Measurements from ENCODE around the gene C20orf173. TPM values are rescaled to one million over a fixed set of nuclear protein-coding genes. Genes with fewer than 3 reads are reported as not detected.

C20orf173 gene
- total RNA-seq, 1 experiment from 2014 or later: not detected

- CTCF ChIA-PET: no interaction called here
- Histone ChIP-seq H3K4me3 (ENCODE audit: low read depth in 2 of 2, low read length in 2 of 2) (no peak overlapping the region), H3K27ac (ENCODE audit: low read length) (no peak overlapping the region), H3K36me3 (ENCODE audit: control insufficient read depth, insufficient read depth, low read length) (no peaks in the 10 kb centered on the region), H3K27me3 (ENCODE audit: control insufficient read depth, insufficient read depth, low read length) (no peaks in the 10 kb centered on the region), H3K9me3 (ENCODE audit: control insufficient read depth, insufficient read depth, low read depth, low read length) (no peaks in the 10 kb centered on the region), H3K4me1 (ENCODE audit: control insufficient read depth, insufficient read depth, low read length) (no peaks in the 10 kb centered on the region)
- no peak for DNase-seq (ENCODE audit: low read depth, low spot score)
- no TSS peak for BruUV-seq (replicated peaks)
- TF ChIP-seq POLR2AphosphoS5 (IDR thresholded peaks at IDR 0.05; ENCODE audit: low read depth, low read length) (no peak), SIN3A (IDR thresholded peaks at IDR 0.05; ENCODE audit: borderline replicate concordance, insufficient read depth, low read depth, low read length) (no peak), TCF7L2 (IDR thresholded peaks at IDR 0.05; ENCODE audit: low read depth, low read length) (no peak), REST (IDR thresholded peaks at IDR 0.05; ENCODE audit: insufficient read depth in 1 of 2, low read depth in 2 of 2, low read length in 1 of 2) (no peak), CTCF (IDR thresholded peaks at IDR 0.05) (no peak)
- in situ Hi-C loops (cut with HindIII; ENCODE audit: low pct_unique_long_range_greater_than_20kb, low sequenced_read_pairs) (no loop called here), intact Hi-C loops (cut with micrococcal nuclease; ENCODE audit: unreplicated experiment) (no loop called here)
- ATAC-seq: no peak
- POLR2A ChIA-PET: no interaction called here
These were observed 42.1 kb upstream of the C20orf173 start for GRCh38 chr20:35571555-35571954.

- Histone ChIP-seq H3K36me3 (ENCODE audit: control insufficient read depth, insufficient read depth, low read length) (no peaks in the 10 kb centered on the region), H3K9me3 (ENCODE audit: control insufficient read depth, insufficient read depth, low read depth, low read length) (no peaks in the 10 kb centered on the region), H3K27ac (ENCODE audit: low read length) (no peak overlapping the region), H3K4me3 (ENCODE audit: low read depth in 2 of 2, low read length in 2 of 2) (no peak overlapping the region), H3K27me3 (ENCODE audit: control insufficient read depth, insufficient read depth, low read length) (no peaks in the 10 kb centered on the region), H3K4me1 (ENCODE audit: control insufficient read depth, insufficient read depth, low read length) (no peaks in the 10 kb centered on the region)
- TF ChIP-seq REST (IDR thresholded peaks at IDR 0.05; ENCODE audit: insufficient read depth in 1 of 2, low read depth in 2 of 2, low read length in 1 of 2): no peak
- TF ChIP-seq CTCF (IDR thresholded peaks at IDR 0.05): no peak
- TF ChIP-seq TCF7L2 (IDR thresholded peaks at IDR 0.05; ENCODE audit: low read depth, low read length): no peak
- TF ChIP-seq SIN3A (IDR thresholded peaks at IDR 0.05; ENCODE audit: borderline replicate concordance, insufficient read depth, low read depth, low read length): no peak
- TF ChIP-seq POLR2AphosphoS5 (IDR thresholded peaks at IDR 0.05; ENCODE audit: low read depth, low read length): no peak
- in situ Hi-C loops (cut with HindIII; ENCODE audit: low pct_unique_long_range_greater_than_20kb, low sequenced_read_pairs): no loop called here
- CTCF ChIA-PET: interaction anchor here (0.6 to 1.1 kb wide), 3 partner anchors 44 to 51 kb away, joined by 5 to 10 read pairs (median 6); partner anchors contain the start of gene SPAG4
- ATAC-seq: peak; percentile 82
- intact Hi-C loops (cut with micrococcal nuclease; ENCODE audit: unreplicated experiment): no loop called here
- POLR2A ChIA-PET: no interaction called here
- DNase-seq (ENCODE audit: low read depth, low spot score): no peak
- no TSS peak for BruUV-seq (replicated peaks)
These were observed 39.2 kb upstream of the C20orf173 start for GRCh38 chr20:35568645-35569044.

Data from Panc1 (cell line).